ENCODE results near the gene LRRC2. TPM values are rescaled to one million over a fixed set of nuclear protein-coding genes. Genes with fewer than 3 reads are reported as not detected.

The LRRC2 gene
- total RNA-seq, 1 donor from 2014 or later, result not detected

GRCh38 chr3:46485779-46486175, 80.3 kb downstream of the LRRC2 start:
- Histone ChIP-seq H2AFZ (replicated peaks) (no peak overlapping the region), H3K4me2 (no peak overlapping the region)
- no peak overlapping the region for H3K27ac Mint-ChIP-seq

GRCh38 chr3:46484911-46485778, 81.0 kb downstream of the LRRC2 start:
- no peak overlapping the region for H3K27ac Mint-ChIP-seq
- no peaks in the 10 kb centered on the region for H3K9me3 ChIP-seq (ENCODE audit: low read depth)
- H3K27ac ChIP-seq, result no peak overlapping the region
- no peaks in the 10 kb centered on the region for H3K36me3 Mint-ChIP-seq
- no peaks in the 10 kb centered on the region for H3K79me2 ChIP-seq (ENCODE audit: low read depth)
- no peak overlapping the region for H3K9ac ChIP-seq
- peaks cover 12% of the 10 kb centered on the region for H3K27me3 ChIP-seq
- H3K4me2 ChIP-seq, result no peak overlapping the region
- H3K36me3 ChIP-seq, result no peaks in the 10 kb centered on the region
- no peak for DNase-seq (ENCODE audit: low spot score)
- no peaks in the 10 kb centered on the region for H3K4me1 ChIP-seq
- H3K4me1 Mint-ChIP-seq, result peaks cover 4% of the 10 kb centered on the region
- H3K4me3 ChIP-seq, result no peak overlapping the region
- H3K27me3 Mint-ChIP-seq (ENCODE audit: insufficient read depth, low read depth), result peaks cover 5% of the 10 kb centered on the region
- no peaks in the 10 kb centered on the region for H3F3A ChIP-seq (ENCODE audit: low read depth)
- TF ChIP-seq EZH2 (IDR thresholded peaks at IDR 0.05) (no peak), EZH2phosphoT487 (IDR thresholded peaks at IDR 0.05) (no peak), CTCF (IDR thresholded peaks at IDR 0.05) (no peak)
- no peaks in the 10 kb centered on the region for H3K9me3 Mint-ChIP-seq
- H3K4me3 Mint-ChIP-seq, result no peak overlapping the region
- no peaks in the 10 kb centered on the region for H4K20me1 ChIP-seq (ENCODE audit: low read depth)
- H2AFZ ChIP-seq (replicated peaks), result no peak overlapping the region

More at GRCh38 chr3:46485779-46486175, 80.3 kb downstream of the LRRC2 start:
- Histone ChIP-seq H3K27ac (no peak overlapping the region), H3K9me3 (ENCODE audit: low read depth) (no peaks in the 10 kb centered on the region), H3K27me3 (peaks cover 12% of the 10 kb centered on the region), H3F3A (ENCODE audit: low read depth) (no peaks in the 10 kb centered on the region), H3K4me3 (no peak overlapping the region), H3K4me1 (no peaks in the 10 kb centered on the region), H3K9ac (no peak overlapping the region), H3K79me2 (ENCODE audit: low read depth) (no peaks in the 10 kb centered on the region), H4K20me1 (ENCODE audit: low read depth) (no peaks in the 10 kb centered on the region), H3K36me3 (no peaks in the 10 kb centered on the region)
- H3K4me3 Mint-ChIP-seq, result no peak overlapping the region
- H3K36me3 Mint-ChIP-seq, result no peaks in the 10 kb centered on the region
- peaks cover 5% of the 10 kb centered on the region for H3K27me3 Mint-ChIP-seq (ENCODE audit: insufficient read depth, low read depth)
- DNase-seq (ENCODE audit: low spot score), result no peak
- H3K9me3 Mint-ChIP-seq, result no peaks in the 10 kb centered on the region
- TF ChIP-seq EZH2phosphoT487 (IDR thresholded peaks at IDR 0.05), result no peak
- TF ChIP-seq EZH2 (IDR thresholded peaks at IDR 0.05), result no peak
- TF ChIP-seq CTCF (IDR thresholded peaks at IDR 0.05), result no peak
- peaks cover 4% of the 10 kb centered on the region for H3K4me1 Mint-ChIP-seq

GRCh38 chr3:46484388-46484787, 81.7 kb downstream of the LRRC2 start:
- Histone ChIP-seq H3K36me3 (no peaks in the 10 kb centered on the region), H3K27me3 (peaks cover 5% of the 10 kb centered on the region), H3K4me3 (no peak overlapping the region), H3K79me2 (ENCODE audit: low read depth) (no peaks in the 10 kb centered on the region), H3K4me1 (no peaks in the 10 kb centered on the region), H4K20me1 (ENCODE audit: low read depth) (no peaks in the 10 kb centered on the region), H3K27ac (no peak overlapping the region), H3K4me2 (no peak overlapping the region), H3K9ac (no peak overlapping the region), H2AFZ (replicated peaks) (no peak overlapping the region), H3K9me3 (ENCODE audit: low read depth) (no peaks in the 10 kb centered on the region), H3F3A (ENCODE audit: low read depth) (no peaks in the 10 kb centered on the region)
- no peak overlapping the region for H3K27ac Mint-ChIP-seq
- no peaks in the 10 kb centered on the region for H3K9me3 Mint-ChIP-seq
- H3K4me3 Mint-ChIP-seq, result no peak overlapping the region
- H3K27me3 Mint-ChIP-seq (ENCODE audit: insufficient read depth, low read depth), result peaks cover 6% of the 10 kb centered on the region
- H3K36me3 Mint-ChIP-seq, result no peaks in the 10 kb centered on the region
- no peak for DNase-seq (ENCODE audit: low spot score)
- H3K4me1 Mint-ChIP-seq, result peaks cover 4% of the 10 kb centered on the region
- TF ChIP-seq CTCF (IDR thresholded peaks at IDR 0.05), result no peak
- no peak for TF ChIP-seq EZH2 (IDR thresholded peaks at IDR 0.05)
- TF ChIP-seq EZH2phosphoT487 (IDR thresholded peaks at IDR 0.05), result no peak
